GM19043 (cell line): ENCODE results near the gene URAD.
A peak's percentile ranks its signal among the peaks of the same experiment; 100 is the strongest.

Experiments
- ATAC-seq: cut with Tn5 transposase; IDR thresholded peaks from one replicate; pipeline ENCODE4 v1.9.1; 2021; ENCODE audit warnings: low read depth; ENCODE audit not compliant: unreplicated experiment

Gene URAD

DNA sequence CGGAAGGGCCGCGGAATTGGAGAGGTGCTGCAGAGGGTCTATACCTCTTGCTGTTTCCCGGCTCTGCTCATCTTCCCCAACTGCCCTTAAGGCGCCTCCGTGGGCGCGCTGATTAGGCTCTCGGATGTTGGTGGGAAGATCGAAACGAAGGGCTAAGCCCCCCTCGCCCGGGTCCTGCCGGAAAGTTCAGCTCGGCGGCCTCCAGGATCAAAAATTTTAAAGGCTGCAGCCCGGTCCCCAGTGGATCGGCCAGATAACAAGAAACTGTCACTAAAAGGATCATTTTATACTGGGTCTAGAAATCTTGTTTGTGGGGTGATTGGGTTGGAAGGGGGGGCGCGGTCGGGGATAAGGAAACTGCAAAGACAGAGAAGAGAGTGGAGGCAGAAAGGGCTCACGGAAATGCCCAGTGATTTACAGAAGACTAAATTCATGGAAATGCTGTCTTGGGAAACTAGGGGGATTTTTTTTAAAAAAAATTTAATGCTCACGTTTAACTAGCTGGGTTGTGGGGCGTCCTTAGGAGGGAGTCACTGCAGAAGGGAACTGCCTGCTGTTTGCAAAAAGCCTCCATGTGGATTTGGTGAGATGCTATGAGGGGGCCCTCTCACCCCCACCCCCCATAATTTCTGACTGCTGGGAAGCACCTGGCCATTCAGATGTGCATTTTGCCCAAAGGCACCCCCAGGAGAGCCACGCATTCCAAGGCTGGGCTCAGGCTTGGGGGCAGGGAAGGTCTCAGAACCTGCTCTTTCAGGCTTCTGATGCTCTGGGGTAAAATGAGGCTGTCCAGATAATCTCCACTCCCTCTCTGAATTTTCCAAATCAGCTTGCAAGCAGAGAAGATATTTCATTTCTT, 27.0 kb downstream of the URAD start:
- ATAC-seq, result no peak

DNA sequence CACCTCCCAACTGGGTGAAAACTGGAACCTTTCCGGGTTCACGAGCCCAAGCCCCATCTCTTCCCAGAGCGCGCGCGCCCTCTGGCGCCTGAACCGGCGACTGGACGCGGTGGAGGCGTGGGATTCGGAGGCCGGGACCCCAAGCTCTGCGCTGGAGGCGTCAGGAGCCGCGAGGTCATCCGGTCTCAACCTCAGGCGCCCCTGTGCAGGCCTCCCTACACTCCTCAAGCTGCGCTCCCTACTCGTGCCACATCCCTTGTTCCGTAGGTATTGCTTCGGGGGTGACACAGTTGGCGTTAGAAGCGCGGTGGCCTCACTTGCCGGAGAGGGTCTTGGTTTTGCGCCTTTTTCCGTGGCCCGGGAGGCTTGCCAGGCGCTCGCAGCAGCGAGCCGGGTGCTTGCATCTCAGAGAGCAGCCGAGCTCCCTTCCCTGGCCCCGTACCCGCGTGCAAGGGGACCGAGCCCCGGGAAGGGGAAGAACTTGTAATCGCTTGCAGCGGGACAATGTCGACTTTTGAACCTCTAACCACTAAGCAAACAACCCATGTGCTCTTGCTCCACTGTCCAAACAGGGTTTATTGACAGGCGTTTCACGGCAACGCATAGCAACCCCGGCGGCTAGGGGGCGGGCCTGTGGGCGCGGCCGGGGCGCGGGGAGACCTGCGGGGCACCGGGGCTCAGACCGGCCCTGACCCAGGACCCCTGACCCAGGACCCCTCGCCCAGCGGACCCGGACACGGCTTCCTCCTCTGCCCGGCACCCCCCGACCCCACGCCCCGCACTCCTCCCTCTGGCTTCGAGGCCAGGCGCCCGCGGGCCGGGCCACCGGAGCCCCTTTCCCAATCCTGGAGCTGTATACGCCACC, 27.9 kb downstream of the URAD start:
- ATAC-seq, result no peak

DNA sequence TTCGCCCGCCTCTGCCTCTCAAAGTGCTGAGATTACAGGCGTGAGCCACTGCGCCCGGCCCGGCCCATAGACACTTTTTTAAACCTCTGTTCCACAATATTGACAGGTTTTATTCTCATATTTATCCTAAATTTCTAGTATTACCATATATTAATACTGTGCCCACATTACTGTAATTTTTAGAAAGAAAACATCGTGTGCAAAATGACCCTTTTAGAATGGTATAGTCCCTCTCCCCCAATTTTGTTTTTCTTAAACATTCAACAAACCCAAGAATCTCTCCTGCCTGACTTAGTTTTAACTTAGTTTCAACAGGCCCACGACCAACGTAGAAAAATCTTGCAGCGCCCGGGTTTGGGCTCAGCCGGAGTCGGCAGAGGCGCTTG, 28.5 kb downstream of the URAD start:
- no peak for ATAC-seq

DNA sequence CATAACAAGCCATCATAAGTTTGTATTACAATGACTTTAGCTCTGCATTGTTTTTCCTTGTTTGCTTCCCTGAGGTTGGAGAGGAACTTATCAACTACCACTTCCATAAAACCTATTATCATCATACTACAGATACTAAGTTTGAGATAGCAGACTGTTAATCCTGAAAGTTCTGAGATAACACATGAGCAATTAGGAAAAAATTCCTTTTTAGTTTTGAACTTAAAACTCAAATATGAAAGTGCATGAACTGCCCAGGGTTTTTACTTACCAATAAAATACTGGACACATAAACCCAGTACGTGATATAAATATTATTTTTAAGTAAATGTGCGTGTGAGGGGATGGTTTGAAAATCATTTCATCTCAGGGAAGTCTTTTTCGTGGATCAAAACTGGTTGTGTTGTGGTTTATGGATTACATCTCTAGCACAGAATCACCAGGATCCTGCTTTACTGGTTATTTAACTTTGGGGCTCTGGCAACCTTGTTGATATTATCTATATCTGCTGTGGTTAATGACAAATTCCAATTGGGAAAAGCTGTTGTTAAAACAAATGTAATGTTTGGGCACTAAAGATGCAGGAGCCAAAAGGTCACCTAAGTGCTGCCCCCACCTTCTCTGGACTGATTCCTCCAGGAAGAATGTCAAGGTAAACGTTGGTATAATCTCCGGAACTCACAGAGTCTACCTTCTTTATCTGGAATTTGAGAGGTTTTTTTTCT, 31.8 kb downstream of the URAD start:
- no peak for ATAC-seq

DNA sequence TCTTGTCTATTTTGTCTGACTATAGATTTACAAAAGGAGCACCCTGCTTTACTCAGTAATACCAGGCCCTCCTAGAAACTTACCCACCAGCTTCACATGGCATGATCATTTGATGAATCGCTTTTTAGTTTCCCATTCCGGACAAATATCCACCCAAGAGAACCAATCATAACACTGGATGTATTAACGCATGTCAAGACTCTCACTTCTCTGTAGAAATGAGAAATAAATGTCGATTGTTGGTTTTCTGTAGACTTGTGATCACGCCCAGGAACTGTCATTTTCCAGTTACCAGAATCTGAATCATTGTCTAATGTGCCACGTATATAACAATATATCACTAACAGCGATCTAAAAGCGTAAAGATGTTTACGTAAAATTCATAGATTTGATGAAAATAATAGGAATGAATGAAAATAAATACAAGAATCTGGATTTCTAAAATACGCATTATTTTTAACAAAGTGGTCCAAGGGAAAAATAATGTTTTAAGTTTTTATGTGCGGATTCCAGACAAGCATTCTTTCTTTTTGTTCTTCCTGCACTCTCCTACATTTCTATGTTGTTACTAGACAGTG, 33.4 kb downstream of the URAD start:
- no peak for ATAC-seq

DNA sequence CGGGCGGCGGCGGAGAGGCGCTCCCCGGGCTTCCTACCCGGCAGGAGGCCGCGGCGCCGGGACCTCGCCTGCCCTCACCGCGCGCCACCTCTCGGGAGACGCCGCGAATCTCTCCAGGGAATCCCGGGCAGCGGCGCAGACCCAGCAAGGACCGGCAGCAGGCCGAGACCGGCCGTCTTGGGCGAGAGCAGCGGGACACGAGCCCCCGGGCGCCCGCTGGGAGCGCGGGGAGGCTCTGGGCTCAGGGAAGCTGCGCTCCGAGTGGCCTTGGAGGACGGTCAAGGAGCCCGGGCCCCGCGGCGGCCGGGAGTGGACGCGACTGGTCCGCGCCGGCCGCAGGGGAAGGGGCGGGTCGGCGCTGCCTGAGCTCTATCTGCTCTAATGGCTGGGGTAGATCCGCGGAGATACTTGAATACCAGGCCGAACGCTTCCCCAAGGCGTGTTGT, 34.1 kb downstream of the URAD start:
- ATAC-seq, result no peak

DNA sequence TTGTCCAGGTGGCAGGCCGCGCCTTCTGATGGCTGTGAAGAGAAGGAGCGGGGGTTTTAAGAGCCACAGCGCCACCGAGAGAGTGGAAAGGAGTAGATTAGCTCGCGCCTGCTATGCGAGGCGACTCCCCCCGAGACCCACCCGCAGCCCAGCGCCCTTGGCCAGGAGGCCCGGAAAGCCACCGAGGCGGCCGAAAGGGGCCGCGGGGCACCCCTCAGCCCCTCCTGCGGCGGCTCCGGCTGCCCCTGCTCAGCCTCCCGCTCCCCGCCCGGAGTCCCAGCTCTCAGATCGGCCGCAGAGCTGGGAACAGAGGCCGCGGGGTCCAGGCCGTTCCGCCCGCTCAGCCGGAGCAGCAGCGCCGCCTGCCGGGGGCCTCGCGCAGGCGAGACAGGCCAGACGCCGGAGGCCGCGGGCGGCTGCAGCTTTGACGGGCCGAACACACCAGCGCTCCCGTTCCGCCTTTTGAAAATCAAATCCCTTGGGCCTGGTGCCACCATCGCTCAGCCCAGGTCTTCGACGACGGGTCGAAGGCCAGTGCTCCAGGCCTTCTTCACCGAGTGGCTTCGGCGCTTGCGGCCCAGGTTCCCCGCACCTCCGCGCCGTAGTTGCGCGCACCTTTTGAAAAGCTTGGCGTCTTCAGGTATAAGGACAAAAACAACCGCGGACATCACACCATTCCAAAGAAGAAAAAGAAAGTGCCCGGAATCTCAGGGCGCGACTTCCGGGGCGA, 34.7 kb downstream of the URAD start:
- ATAC-seq, result peak; percentile 77

DNA sequence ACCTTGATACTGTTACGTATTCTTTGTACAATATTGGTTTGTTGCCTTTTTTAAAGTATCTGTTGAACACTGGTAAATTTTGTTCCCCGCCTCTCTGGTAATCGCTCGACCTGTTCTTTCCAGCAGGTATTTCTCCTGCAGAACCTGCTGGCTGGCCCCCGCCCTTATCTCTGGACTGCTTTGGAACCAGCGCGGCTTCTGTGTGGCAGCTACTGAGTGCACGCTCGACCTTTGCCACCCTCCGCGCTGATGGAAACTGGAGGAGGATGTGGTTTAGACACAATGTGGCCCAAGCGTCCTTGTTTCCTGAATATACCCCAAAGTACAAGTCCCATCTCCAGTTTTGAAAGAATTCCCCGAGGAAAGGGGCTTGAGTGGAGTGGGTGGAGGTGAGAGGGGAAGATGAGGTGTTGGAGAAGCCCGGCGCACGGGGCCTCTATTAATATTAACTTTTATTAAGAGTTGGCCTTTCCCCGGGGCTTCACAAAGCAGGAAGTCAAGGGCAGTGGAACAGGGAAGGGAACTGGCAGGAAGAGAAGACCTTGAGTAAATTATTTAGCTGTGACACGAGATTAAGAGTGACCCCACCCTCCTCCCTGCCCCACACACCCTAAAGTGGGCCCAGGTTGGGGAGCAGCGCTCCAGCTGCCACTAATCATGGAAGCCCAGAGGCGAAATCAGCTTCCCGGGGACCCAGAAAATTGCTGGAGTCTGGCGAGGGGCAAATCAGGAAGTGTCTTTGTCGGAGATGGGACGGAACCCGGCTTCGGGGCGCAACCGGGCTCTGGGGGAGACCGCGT, 35.4 kb downstream of the URAD start:
- ATAC-seq, result no peak

DNA sequence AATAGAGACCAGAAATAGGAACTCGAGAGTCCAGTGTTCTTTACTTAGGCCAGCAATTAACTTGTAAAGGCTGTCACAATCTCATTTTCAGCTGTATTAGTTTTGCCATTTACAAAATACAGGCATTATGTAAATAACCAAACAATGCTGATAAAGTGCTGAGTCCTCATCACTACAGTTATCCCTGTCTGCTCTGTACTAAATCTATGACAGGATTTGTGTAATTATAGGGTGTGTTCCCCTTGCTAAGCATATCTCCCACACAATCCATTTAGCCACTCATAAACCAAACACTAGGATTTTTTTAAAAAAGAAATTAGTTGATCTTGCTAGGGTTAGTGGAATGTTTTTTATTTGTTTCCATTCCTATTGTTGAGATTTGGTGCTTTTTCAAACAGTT, 45.5 kb downstream of the URAD start:
- ATAC-seq, result no peak

DNA sequence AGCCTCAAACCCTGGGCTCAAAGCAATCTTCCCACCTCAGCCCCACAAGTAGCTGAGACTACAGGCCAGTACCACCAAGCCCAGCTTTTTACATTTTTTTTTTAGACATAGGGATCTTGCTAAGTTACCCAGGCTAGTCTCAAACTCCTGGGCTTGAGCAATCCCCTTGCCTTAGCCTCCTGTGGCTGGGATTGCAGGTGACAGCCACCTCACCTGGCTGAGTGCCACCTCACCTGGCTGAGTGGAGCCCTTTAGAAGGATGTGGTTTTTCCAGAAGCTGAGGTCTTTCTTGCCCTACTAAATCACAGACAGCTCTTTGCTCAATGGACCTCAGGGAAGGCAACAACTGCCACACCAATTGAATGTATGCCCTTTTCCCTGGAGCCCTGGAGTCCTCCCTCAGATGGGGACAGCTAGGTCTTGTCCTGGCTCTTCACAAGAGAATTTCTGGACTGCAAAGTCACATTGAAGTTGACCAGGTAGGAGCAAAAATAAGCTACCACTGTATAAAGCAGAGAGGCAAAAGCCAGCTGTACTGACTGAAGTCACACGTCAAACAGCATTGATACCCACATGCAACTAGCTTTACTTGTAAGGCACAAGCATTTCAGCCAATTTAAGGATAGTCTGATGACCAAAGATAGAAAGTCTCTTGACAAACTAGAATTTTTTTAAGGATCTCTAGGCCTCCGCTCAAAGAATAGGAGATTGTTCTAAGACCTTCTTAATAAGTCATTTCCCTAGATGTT, 54.7 kb downstream of the URAD start:
- no peak for ATAC-seq

DNA sequence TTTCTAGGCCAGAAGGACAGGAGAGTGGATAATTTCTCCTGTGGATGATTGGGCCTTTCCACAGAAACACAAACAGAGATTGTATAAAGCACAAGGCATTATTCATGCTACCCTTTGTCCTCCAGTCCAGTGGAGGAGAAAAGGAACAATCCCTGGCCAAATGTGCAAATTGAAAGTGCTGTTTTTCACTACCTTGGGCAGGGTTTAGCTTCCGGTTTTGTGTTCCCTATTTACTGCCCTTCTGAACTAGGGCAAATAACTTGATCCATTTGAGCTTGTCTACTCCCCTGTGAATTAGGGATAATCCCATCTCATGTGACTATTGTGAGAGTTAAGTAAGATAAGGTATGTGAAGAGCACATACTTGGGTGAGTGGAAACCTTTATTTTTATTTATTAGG, 55.4 kb downstream of the URAD start:
- no peak for ATAC-seq

DNA sequence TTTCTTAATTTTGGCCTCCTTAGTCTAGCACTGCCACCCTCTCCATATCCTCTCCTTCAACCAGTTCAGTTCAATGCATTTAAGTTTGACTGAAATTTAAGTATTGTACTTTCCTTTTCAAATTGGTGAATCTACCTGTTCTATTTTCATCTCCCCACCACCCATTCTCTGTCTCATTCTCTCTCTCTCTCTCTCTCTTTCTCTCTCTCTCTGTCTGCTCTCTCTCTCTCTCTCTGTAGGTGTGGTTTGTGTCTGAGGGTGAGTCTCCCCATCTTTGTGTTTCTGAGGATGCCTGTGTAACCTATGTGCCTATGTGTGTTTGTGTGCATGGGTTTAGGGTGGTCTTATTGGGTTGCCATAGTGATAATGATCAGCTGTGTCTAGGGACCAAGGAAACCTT, 58.6 kb downstream of the URAD start:
- no peak for ATAC-seq

DNA sequence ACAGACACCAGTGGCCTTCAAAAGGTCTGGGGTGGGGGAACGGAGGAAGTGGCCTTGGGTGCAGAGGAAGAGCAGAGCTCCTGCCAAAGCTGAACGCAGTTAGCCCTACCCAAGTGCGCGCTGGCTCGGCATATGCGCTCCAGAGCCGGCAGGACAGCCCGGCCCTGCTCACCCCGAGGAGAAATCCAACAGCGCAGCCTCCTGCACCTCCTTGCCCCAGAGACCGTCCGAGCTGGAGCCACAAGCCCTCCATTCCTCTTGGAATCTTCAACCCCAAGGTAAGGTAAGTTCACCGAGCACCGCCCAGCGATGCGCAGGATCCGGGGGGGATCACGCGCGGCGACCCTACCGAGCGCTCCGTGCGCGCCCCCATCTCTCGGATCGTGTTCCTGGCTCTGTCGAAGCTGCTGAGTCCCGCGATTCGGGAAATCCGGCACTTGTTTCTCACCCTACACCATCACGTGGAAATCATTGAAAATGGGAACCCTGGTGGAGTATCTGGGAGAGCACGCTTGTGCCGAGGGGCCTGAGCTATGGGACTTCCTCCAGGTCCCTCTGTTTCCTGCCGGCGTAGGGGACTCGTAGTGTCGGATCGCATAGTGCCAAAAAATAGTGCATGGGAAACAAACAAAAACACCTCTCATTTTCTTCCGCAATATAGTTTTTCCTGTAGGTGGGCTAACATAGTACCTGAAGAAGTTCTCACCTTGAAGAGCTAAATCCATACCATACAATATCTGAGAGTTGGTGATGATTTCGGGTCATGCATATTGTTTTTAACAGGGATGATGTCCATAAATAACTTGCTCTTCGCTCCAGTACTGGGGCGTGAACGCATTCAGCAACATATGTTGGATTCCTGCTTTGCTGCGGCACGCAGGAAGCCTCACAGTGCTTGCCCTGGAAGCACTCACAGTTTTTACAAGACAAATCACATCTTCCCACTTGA, 59.4 kb downstream of the URAD start:
- ATAC-seq, result no peak

DNA sequence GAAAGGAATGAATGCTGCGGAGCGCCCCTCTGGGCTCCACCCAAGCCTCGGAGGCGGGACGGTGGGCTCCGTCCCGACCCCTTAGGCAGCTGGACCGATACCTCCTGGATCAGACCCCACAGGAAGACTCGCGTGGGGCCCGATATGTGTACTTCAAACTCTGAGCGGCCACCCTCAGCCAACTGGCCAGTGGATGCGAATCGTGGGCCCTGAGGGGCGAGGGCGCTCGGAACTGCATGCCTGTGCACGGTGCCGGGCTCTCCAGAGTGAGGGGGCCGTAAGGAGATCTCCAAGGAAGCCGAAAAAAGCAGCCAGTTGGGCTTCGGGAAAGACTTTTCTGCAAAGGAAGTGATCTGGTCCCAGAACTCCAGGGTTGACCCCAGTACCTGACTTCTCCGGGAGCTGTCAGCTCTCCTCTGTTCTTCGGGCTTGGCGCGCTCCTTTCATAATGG, 60.1 kb downstream of the URAD start:
- no peak for ATAC-seq
